IMR-90 (cell line): ENCODE data around the gene FBXW8. TPM values are rescaled to one million over a fixed set of nuclear protein-coding genes. Genes with fewer than 3 reads are reported as not detected.

Source experiments
- ATAC-seq: fragments of 200-7000 bp; cut with Tn5 transposase; 2 replicates; pipeline ENCODE4 v1.9.1; 2020; ENCODE audit warnings: low read depth, mild to moderate bottlenecking, moderate library complexity
- BruUV-seq: library from RNA; stranded (reverse); fragments of 400-500 nt; replicated peaks from 2 replicates; lab custom pipeline; 2021; lab: Mats Ljungman, UMichigan
- CTCF ChIA-PET: fragments of 300-600 bp; formaldehyde crosslinking; extraction: SDS; loops from one replicate; lab custom pipeline; 2021; ENCODE audit warnings: antibody characterized with exemption; lab: Yijun Ruan, JAX
- POLR2A ChIA-PET: fragments of 300-600 bp; sonication (Branson Sonifier 250); formaldehyde crosslinking; loops from one replicate; lab custom pipeline; 2022; ENCODE audit warnings: antibody characterized with exemption; ENCODE audit not compliant: unreplicated experiment; lab: Charles Lee
- DNase-seq: peaks from one replicate; pipeline ENCODE4 v3.0.0; 2013
- H2AFZ ChIP-seq: replicated peaks from 2 replicates; pipeline ENCODE3; 2013; ENCODE audit warnings: low read length, mild to moderate bottlenecking; ENCODE audit not compliant: poor library complexity
- H2AK5ac ChIP-seq: 2 replicates; pipeline ENCODE4 v1.6.1; 2013; ENCODE audit warnings: low read depth, low read length, inconsistent platforms
- H2AK9ac ChIP-seq: replicated peaks from 2 replicates; pipeline ENCODE3; 2013; ENCODE audit warnings: mild to moderate bottlenecking, low read depth, low read length, moderate library complexity; ENCODE audit not compliant: poor library complexity
- H2BK120ac ChIP-seq: 2 replicates; pipeline ENCODE4 v1.6.1; 2013; ENCODE audit warnings: low read depth, low read length, inconsistent platforms
- H2BK15ac ChIP-seq: 3 replicates; pipeline ENCODE4 v1.6.1; 2013; ENCODE audit warnings: low read depth, low read length, inconsistent platforms
- H2BK20ac ChIP-seq: 2 replicates; pipeline ENCODE4 v1.6.1; 2013; ENCODE audit warnings: low read depth, mild to moderate bottlenecking, inconsistent platforms, low read length, moderate library complexity
- H2BK5ac ChIP-seq: 2 replicates; pipeline ENCODE4 v1.6.1; 2013; ENCODE audit warnings: mild to moderate bottlenecking, low read depth, low read length, inconsistent platforms; ENCODE audit not compliant: poor library complexity, severe bottlenecking
- H3K14ac ChIP-seq: replicated peaks from 2 replicates; pipeline ENCODE4 v1.6.1; 2013; ENCODE audit warnings: low read depth, low read length, inconsistent platforms
- H3K18ac ChIP-seq: 2 replicates; pipeline ENCODE4 v1.6.1; 2013; ENCODE audit warnings: low read depth, low read length, control low read depth
- H3K23ac ChIP-seq: 2 replicates; pipeline ENCODE4 v1.6.1; 2013; ENCODE audit warnings: low read depth, low read length, inconsistent platforms
- H3K27ac ChIP-seq: 2 replicates; pipeline ENCODE4 v1.5.1; 2013; ENCODE audit warnings: mild to moderate bottlenecking, control low read depth, low read length; ENCODE audit not compliant: insufficient read depth
- H3K27me3 ChIP-seq: 2 replicates; pipeline ENCODE4 v1.6.1; 2013; ENCODE audit warnings: low read length; ENCODE audit not compliant: control insufficient read depth, insufficient read depth
- H3K36me3 ChIP-seq: 2 replicates; pipeline ENCODE4 v1.6.1; 2013; ENCODE audit warnings: low read length, mixed read lengths; ENCODE audit not compliant: control insufficient read depth, insufficient read depth
- H3K4ac ChIP-seq: 2 replicates; pipeline ENCODE4 v1.6.1; 2013; ENCODE audit warnings: low read depth, low read length, inconsistent platforms
- H3K4me1 ChIP-seq: 2 replicates; pipeline ENCODE4 v1.6.1; 2013; ENCODE audit warnings: low read length, mixed read lengths; ENCODE audit not compliant: control insufficient read depth, insufficient read depth
- H3K4me2 ChIP-seq: 2 replicates; pipeline ENCODE4 v1.6.1; 2013; ENCODE audit warnings: low read depth, mild to moderate bottlenecking, control low read depth, low read length, moderate library complexity
- H3K4me3 ChIP-seq: 2 replicates; pipeline ENCODE4 v1.5.1; 2013; ENCODE audit warnings: low read depth, mild to moderate bottlenecking, control low read depth, low read length, moderate library complexity; ENCODE audit not compliant: insufficient read depth
- H3K56ac ChIP-seq: 2 replicates; pipeline ENCODE4 v1.6.1; 2013; ENCODE audit warnings: low read length, inconsistent platforms; ENCODE audit not compliant: insufficient read depth; ENCODE audit errors: extremely low read depth
- H3K79me1 ChIP-seq, 2 experiments: 2 replicates each; pipeline ENCODE4 v1.6.1; 2013; ENCODE audit warnings: low read length in 2 of 2, inconsistent platforms in 1 of 2, low read depth in 1 of 2
- H3K9ac ChIP-seq: 2 replicates; pipeline ENCODE4 v1.6.1; 2013; ENCODE audit warnings: low read depth, low read length, control low read depth
- H3K9me1 ChIP-seq: 2 replicates; pipeline ENCODE4 v1.6.1; 2013; ENCODE audit warnings: low read length, inconsistent platforms; ENCODE audit not compliant: insufficient read depth
- H3K9me3 ChIP-seq: 2 replicates; pipeline ENCODE4 v1.6.1; 2013; ENCODE audit warnings: low read length; ENCODE audit not compliant: control insufficient read depth, insufficient read depth
- H4K20me1 ChIP-seq: 2 replicates; pipeline ENCODE4 v1.6.1; 2013; ENCODE audit warnings: low read length, inconsistent platforms; ENCODE audit not compliant: insufficient read depth
- H4K5ac ChIP-seq: 2 replicates; pipeline ENCODE4 v1.6.1; 2013; ENCODE audit warnings: mild to moderate bottlenecking, low read depth, low read length, control low read depth
- H4K8ac ChIP-seq, 2 experiments: 2 replicates each; pipeline ENCODE4 v1.6.1; 2013; ENCODE audit warnings: low read depth in 2 of 2, low read length in 2 of 2, control low read depth in 1 of 2, inconsistent platforms in 1 of 2
- H4K91ac ChIP-seq: 2 replicates; pipeline ENCODE4 v1.6.1; 2013; ENCODE audit warnings: low read depth, low read length, inconsistent platforms; ENCODE audit not compliant: insufficient read depth
- BHLHE40 ChIP-seq: fragments of 150-350 bp; IDR thresholded peaks from 2 replicates; pipeline ENCODE4 v1.6.1; 2016; ENCODE audit warnings: mild to moderate bottlenecking, low read depth, low read length
- CEBPB ChIP-seq: IDR thresholded peaks from 2 replicates; pipeline ENCODE4 v1.6.1; 2012; ENCODE audit warnings: low read depth, low read length, improper control_type of control experiment
- CHD1 ChIP-seq: IDR thresholded peaks from 2 replicates; pipeline ENCODE4 v1.6.1; 2012; ENCODE audit warnings: low read depth, low read length, improper control_type of control experiment
- FOS ChIP-seq: fragments of 150-350 bp; IDR thresholded peaks from 2 replicates; pipeline ENCODE4 v1.6.1; 2016; ENCODE audit warnings: low read depth, low read length
- MAFK ChIP-seq: IDR thresholded peaks from 2 replicates; pipeline ENCODE4 v1.6.1; 2012; ENCODE audit warnings: low read depth, low read length, improper control_type of control experiment
- MAZ ChIP-seq: IDR thresholded peaks from 2 replicates; pipeline ENCODE4 v1.6.1; 2012; ENCODE audit warnings: low read depth, mild to moderate bottlenecking, low read length, improper control_type of control experiment, moderate library complexity, borderline replicate concordance
- MXI1 ChIP-seq: IDR thresholded peaks from 2 replicates; pipeline ENCODE4 v1.6.1; 2012; ENCODE audit warnings: low read depth, mild to moderate bottlenecking, low read length, moderate library complexity, borderline replicate concordance
- NFE2L2 ChIP-seq: fragments of 150-350 bp; IDR thresholded peaks from 2 replicates; pipeline ENCODE4 v1.6.1; 2016; ENCODE audit warnings: low read depth, mild to moderate bottlenecking, low read length
- POLR2A ChIP-seq: IDR thresholded peaks from 2 replicates; pipeline ENCODE4 v1.6.1; 2012; ENCODE audit warnings: mild to moderate bottlenecking, low read depth, low read length
- RAD21 ChIP-seq: IDR thresholded peaks from 2 replicates; pipeline ENCODE4 v1.6.1; 2012; ENCODE audit warnings: low read length, improper control_type of control experiment
- RCOR1 ChIP-seq: IDR thresholded peaks from 2 replicates; pipeline ENCODE4 v1.6.1; 2012; ENCODE audit warnings: mild to moderate bottlenecking, low read length, improper control_type of control experiment; ENCODE audit not compliant: insufficient replicate concordance
- RFX5 ChIP-seq: IDR thresholded peaks from 2 replicates; pipeline ENCODE4 v1.8.0; 2012; ENCODE audit warnings: low read depth, mild to moderate bottlenecking, low read length, moderate library complexity
- SMC3 ChIP-seq: fragments of 150-350 bp; IDR thresholded peaks from 2 replicates; pipeline ENCODE4 v1.6.1; 2016; ENCODE audit warnings: low read depth, mild to moderate bottlenecking, antibody characterized with exemption, low read length, moderate library complexity
- WGBS, 2 experiments: methylation state at CpG; one replicate each; pipeline versions ENCODE4 v1.1.5 to v1.1.7; 2013; ENCODE audit warnings: missing lambda C conversion rate in 2 of 2; ENCODE audit not compliant: insufficient read length in 1 of 2; ENCODE audit errors: extremely low coverage in 2 of 2; 5-methylcytosine and 5-hydroxymethylcytosine counted together
- dilution Hi-C: fragments of 300-500 bp; cut with HindIII; formaldehyde crosslinking; loops from one replicate; pipeline ENCODE4 v1.14.3; 2018; ENCODE audit warnings: low sequenced_read_pairs; ENCODE audit not compliant: unreplicated experiment
- in situ Hi-C: fragments of 300-500 bp; cut with MboI; formaldehyde crosslinking; loops from 3 replicates; pipeline ENCODE4 v1.14.3; 2019; ENCODE audit warnings: low sequenced_read_pairs, inconsistent platforms, mixed read lengths
- intact Hi-C: fragments of 100-400 bp; cut with micrococcal nuclease; formaldehyde crosslinking; loops from 2 replicates; pipeline ENCODE4 v1.10.0; 2022
- polyA plus RNA-seq, 3 experiments: library from polyadenylated mRNA; depleted of rRNA; stranded (reverse); fragments of >200 nt; gene quantifications; 2 replicates each; pipeline ENCODE4 v1.2.3, GENCODE V29; 2012; ENCODE audit warnings: low replicate concordance in 1 of 3
- total RNA-seq: library from RNA; depleted of rRNA; stranded (reverse); fragments of >200 nt; gene quantifications from 2 replicates; pipeline ENCODE4 v1.2.3, GENCODE V29; 2012
- TF ChIP-seq, protein P1 (sequence below): fragments of 150-350 bp; IDR thresholded peaks from 2 replicates; pipeline ENCODE4 v1.6.1; 2017; ENCODE audit warnings: mild to moderate bottlenecking, antibody characterized with exemption, low read length, low read depth
- TF ChIP-seq, protein P2 (sequence below): fragments of 150-350 bp; IDR thresholded peaks from 2 replicates; pipeline ENCODE4 v1.6.1; 2016; ENCODE audit warnings: low read depth, mild to moderate bottlenecking, low read length, moderate library complexity, borderline replicate concordance
- TF ChIP-seq, protein P3 (sequence below): conservative IDR thresholded peaks from 2 replicates; pipeline ENCODE4 v1.5.1; 2012; ENCODE audit warnings: mild to moderate bottlenecking, low read depth, low read length, improper control_type of control experiment

The FBXW8 gene
- total and polyA plus RNA-seq, 2 of the 4 experiments (the other 2 are of a cell fraction) = 20.3 to 25.8 TPM

DNA sequence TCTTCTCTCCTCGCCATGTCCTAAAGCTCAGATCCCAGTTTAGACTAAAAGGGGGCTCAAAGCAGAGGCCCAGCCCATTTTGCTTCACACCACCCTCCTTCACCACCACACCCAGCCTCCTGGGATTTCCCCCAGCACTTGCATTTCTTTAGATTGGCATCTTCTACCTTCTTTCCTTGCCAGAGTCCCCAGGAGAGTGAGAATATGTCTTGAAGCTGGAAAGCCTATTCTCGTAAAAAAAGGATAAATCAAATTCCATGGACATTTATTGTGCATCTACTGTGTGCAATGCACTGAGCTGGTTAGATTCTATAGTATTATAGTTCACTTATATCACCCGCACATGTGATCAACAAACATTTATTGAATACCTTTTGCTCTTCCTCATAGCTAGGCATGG is 10.2 kb downstream of the FBXW8 start:
- intact Hi-C loops (no loop called here), in situ Hi-C loops (no loop called here), dilution Hi-C loops (no loop called here)
- Histone ChIP-seq H2BK120ac (no peak overlapping the region), H3K36me3 (peaks cover 2% of the 10 kb centered on the region; the same call in 1 of the 2 replicates), H4K20me1 (peaks cover 55% of the 10 kb centered on the region), H3K9me1 (peaks cover 25% of the 10 kb centered on the region), H3K27me3 (no peaks in the 10 kb centered on the region), H3K9ac (no peak overlapping the region), H3K4ac (no peak overlapping the region), H3K23ac (no peak overlapping the region), H2BK20ac (no peak overlapping the region), H4K8ac (no peak overlapping the region), H4K5ac (no peak overlapping the region), H3K56ac (no peak overlapping the region), H3K4me1 (peaks cover 12% of the 10 kb centered on the region), H2BK15ac (no peak overlapping the region), H2AFZ (no peak overlapping the region), H4K91ac (no peak overlapping the region), H3K27ac (no peak overlapping the region), H2AK9ac (no peak overlapping the region), H3K14ac (no peak overlapping the region), H3K18ac (no peak overlapping the region), H3K4me3 (no peak overlapping the region), H3K79me1 (peaks cover 24 to 83% of the 10 kb centered on the region in 2 experiments), H3K4me2 (no peak overlapping the region), H2BK5ac (no peak overlapping the region), H2AK5ac (no peak overlapping the region), H3K9me3 (no peaks in the 10 kb centered on the region)
- ATAC-seq (no peak), DNase-seq (no peak)
- ChIA-PET CTCF (interaction anchor here (0.7 kb wide), 1 partner anchor 188 kb away, joined by 3 read pairs; no protein-coding TSS in a partner anchor), POLR2A (interaction anchor here (0.6 kb wide), 1 partner anchor 9 kb away, joined by 3 read pairs; no protein-coding TSS in a partner anchor)
- WGBS, 2 experiments = no CpG with 5 or more reads among the region's 3 CpGs
- TF ChIP-seq MXI1 (no peak), MAFK (no peak), FOS (no peak), RCOR1 (no peak), BHLHE40 (no peak), SMC3 (no peak), CHD1 (no peak), CEBPB (no peak), MAZ (no peak), RFX5 (no peak), POLR2A (no peak), RAD21 (no peak), NFE2L2 (no peak)
- TF ChIP-seq, protein P1, sequence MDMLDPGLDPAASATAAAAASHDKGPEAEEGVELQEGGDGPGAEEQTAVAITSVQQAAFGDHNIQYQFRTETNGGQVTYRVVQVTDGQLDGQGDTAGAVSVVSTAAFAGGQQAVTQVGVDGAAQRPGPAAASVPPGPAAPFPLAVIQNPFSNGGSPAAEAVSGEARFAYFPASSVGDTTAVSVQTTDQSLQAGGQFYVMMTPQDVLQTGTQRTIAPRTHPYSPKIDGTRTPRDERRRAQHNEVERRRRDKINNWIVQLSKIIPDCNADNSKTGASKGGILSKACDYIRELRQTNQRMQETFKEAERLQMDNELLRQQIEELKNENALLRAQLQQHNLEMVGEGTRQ = no peak
- TF ChIP-seq, protein P2, sequence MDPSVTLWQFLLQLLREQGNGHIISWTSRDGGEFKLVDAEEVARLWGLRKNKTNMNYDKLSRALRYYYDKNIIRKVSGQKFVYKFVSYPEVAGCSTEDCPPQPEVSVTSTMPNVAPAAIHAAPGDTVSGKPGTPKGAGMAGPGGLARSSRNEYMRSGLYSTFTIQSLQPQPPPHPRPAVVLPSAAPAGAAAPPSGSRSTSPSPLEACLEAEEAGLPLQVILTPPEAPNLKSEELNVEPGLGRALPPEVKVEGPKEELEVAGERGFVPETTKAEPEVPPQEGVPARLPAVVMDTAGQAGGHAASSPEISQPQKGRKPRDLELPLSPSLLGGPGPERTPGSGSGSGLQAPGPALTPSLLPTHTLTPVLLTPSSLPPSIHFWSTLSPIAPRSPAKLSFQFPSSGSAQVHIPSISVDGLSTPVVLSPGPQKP = no peak
- TF ChIP-seq, protein P3, sequence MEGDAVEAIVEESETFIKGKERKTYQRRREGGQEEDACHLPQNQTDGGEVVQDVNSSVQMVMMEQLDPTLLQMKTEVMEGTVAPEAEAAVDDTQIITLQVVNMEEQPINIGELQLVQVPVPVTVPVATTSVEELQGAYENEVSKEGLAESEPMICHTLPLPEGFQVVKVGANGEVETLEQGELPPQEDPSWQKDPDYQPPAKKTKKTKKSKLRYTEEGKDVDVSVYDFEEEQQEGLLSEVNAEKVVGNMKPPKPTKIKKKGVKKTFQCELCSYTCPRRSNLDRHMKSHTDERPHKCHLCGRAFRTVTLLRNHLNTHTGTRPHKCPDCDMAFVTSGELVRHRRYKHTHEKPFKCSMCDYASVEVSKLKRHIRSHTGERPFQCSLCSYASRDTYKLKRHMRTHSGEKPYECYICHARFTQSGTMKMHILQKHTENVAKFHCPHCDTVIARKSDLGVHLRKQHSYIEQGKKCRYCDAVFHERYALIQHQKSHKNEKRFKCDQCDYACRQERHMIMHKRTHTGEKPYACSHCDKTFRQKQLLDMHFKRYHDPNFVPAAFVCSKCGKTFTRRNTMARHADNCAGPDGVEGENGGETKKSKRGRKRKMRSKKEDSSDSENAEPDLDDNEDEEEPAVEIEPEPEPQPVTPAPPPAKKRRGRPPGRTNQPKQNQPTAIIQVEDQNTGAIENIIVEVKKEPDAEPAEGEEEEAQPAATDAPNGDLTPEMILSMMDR = no peak
- no TSS peak for BruUV-seq
